HG03095 (cell line): ENCODE results near the gene CNIH3.

Source experiments
- ATAC-seq: cut with Tn5 transposase; IDR thresholded peaks from one replicate; pipeline ENCODE4 v1.9.1; 2021; ENCODE audit warnings: moderate library complexity; ENCODE audit not compliant: unreplicated experiment

The CNIH3 gene

DNA sequence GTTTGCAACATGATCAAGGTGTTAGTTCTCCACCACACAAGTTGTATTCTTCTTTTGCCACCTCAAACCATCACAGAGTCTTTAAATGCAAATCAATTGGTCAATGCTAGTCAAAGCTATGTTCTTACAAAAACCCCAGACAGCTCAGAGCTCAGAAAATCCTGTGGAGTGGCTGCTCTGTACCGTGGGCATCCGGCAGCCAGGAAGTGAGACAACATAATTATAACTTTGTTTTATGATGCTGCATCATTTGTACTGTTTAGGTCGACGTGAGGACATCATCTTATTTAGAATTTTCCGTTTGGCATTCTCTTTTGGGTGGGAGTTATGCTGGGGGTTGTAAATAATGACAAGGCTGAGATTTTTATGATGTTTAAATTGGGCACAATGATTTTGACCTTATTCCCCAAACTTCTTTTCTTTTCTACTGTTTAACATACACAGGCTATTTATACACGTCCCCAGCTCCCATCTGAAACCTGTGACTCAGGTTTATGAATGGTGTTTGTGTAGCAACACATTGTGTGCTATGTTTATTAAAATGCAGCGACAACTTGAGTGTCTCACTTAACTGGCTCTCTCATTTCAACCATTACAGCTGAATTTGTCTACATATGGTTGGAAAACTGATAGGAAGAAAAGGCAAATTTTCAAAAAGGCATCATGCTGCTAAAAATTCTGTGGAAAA lies 124.0 kb downstream of the CNIH3 start:
- ATAC-seq = peak; percentile 71

DNA sequence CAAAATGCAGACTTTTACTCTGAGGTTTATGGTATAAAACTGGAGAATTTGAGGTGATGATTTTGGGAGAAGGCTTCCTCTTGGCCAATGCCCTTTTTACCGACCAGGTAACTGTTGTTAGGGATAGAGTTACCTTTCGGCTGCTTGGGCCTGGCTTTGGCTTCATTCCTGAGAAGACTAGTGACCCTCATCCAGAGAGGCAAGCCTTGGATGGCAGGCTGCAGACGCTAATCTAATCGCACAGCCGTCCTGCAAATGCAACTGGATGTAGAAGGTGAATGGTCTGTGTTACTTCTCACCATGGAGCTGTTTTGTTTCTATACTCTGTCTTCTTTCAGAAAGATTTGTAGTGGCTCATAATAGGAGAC lies 124.6 kb downstream of the CNIH3 start:
- ATAC-seq = no peak

GRCh38 chr1:224742349-224742748 lies 126.2 kb downstream of the CNIH3 start:
- ATAC-seq = no peak

DNA sequence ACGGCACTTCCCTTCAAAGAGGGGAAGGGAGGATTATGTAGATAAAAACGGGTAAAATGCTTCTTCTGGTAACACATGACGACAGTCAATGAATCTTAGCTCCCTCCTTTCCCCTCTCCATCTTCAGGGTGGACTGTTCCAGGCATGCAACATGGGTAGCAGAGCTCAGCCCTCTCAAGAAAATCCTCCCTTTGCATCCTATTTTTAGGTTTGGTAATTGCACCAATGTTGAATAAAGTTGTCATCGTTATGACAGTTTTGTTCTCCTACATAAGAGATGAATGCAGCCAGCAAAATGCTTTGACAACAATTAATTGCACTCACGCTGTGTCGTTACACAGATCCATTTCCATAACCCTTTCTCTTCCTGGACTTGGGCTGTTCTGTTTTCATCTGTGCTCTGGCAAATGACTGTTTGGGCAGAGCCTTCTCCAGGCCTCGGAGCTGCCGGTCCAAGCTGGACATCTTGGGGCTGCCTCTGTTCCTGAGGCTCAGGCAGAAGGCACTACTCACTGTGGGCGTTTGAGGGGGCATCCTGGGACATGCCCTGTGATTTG lies 127.6 kb downstream of the CNIH3 start:
- ATAC-seq = no peak

GRCh38 chr1:224744521-224744920 lies 128.4 kb downstream of the CNIH3 start:
- ATAC-seq = no peak

- ATAC-seq = no peak
These were observed 129.3 kb downstream of the CNIH3 start for GRCh38 chr1:224745394-224745793.

DNA sequence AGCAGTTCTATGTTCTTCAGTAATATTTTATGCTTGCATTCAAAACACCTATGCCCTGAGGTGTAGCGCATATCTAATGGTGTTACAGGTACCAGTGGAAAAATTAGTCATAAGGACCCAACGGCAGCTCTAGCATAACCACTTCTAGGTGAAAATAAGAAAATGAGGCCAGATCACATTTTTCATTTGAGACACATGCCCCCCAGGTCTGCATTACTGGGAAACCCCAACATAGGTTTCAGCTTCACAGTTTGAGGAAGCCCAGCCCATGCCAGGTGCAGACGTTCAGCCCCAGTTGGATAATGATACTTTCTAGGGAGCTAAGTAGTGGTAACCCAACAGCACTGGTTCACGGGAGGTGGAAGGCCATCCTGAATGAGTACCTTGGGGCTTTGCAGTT lies 129.8 kb downstream of the CNIH3 start:
- ATAC-seq = peak; percentile 48

DNA sequence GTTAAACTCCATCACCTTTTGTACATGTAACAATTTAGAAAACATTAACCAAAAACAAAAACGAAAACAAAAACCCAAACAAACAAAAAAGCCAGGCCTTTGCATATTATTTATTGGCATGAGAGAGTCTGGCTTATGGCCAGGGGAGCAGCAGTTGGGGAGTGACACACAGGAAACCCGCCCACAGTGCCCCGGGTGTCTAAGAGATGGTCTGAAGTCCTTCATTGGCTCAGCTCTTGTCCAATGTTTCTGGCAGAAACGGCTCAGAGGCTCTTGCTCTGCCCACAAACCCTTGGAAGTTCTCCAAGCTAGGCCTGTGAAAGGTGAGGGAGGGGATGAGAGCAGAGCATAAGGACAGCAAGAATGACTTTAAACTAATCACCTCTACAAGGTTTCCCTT lies 131.5 kb downstream of the CNIH3 start:
- ATAC-seq = no peak

DNA sequence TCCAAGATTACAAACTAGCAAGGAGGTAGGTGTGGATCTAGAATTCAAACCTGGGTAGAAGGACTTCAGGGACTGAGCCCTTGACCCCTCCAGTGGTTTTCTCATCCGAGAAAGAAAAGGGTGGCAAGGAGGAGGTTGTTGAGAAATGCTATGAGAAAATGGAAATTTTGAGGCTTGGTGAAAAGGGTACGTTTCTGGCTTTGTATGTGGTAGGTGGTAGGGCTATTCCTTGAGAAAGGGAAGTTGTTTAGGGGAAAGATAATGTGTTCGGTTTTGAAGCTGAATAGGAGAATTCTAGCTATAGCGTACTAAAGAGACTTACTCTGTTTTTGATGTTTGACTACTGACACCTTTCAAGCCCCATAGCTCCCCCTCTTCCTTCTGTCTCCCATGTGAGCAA lies 133.8 kb downstream of the CNIH3 start:
- ATAC-seq = no peak

DNA sequence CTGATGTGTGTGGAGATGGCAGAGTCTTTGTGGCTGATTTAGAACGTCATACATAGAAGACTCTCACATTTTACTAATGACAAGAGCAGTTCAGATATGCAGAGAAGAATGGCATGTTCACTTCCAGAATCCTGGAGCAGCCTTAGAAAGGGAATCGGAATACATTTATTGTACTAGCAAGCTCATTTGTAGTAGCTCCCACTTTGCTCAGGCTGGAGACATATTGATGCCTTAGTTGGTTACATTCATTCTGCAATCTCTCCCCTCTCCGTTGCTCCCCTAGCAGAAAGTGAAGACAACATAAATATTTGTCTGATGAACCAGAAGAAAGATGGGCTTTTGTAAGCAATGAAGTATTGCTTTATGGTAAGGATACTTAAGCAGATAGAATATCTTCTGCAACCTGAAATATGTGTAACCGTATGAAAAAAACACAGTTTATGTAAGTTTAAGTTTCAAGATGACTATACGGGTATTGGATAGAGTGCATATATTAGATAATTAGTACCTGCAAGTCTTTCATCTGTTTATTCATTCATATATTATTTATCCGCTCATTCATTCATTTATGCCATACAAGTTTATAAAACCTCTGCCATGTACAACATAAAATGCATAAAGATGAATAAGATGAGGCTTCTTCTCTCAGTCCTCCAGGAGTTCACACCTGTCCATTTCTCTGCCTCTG lies 135.7 kb downstream of the CNIH3 start:
- ATAC-seq = no peak

DNA sequence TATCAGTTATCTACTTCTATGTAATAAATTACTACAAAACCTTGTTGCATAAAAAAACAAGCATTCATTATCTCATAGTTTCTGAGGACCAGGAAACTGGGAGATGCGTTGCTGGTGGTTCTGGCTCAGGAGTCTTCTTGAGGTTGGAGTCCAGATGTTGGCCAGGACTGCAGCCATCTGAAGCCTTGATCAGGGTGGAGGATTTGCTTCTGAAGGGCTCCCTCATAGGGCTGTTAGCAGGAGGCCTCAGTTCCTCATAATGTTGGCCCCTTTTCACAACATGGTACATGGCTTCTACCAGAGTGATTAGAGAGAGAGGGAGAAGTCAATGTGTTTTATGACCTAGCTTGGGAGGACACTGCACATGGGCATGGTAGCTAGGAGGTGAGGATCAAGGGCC lies 137.4 kb downstream of the CNIH3 start:
- ATAC-seq = no peak

DNA sequence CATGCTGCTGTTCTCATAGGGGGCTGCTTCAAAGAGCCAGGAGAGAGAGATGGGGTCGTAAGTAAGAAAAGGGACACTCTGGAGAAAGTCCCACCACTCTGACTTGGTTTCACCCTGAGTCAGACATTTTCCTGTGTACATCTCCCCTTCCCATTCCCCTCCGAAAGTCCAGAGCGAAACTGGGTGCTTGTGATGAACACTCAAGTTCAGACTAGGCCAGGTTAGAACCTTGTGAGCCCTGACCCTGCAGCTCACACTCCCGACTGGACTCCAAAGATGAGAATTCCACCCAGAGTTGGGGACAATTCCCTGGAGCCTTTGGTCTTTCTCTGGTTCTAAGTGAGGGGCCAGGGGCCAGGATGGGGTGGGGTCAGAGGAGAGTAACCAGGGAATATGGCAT lies 139.5 kb downstream of the CNIH3 start:
- no peak for ATAC-seq

DNA sequence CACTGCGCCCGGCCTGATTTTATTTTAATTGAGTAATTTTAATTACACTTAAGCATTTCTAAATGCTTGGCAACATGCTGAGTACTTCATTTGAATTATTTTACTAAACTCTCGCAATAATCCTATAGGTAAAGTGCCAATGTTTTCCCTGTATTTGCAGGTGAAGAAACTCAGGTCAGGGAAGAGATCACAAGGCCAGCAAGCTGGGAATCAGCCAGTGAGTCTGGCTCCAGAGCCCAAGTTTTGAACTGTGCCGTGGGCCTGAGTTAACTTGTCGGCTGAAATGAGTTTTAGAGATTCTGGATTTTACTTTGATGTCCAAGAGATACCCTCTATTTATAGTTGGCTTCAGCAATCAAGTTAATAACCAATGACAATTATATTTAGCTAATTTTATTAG lies 141.4 kb downstream of the CNIH3 start:
- ATAC-seq = no peak

DNA sequence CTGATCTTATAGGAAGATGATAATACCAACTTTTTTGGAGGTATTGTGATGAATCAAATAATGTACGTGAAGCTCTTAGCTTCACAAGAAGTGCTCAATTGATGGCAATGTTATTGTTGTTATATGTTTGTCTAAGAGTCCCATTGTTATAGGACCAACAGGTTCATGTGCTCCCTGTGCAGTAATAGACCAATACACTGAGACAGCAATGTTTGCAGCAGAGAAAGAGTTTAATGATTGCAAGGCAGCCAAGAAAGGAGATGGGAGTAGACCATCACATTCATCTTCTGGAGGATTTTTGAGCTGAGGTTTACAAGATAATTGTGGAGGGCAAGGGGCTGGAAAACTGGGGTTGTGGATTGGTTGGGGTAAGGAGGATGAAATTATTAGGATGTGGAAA lies 143.0 kb downstream of the CNIH3 start:
- no peak for ATAC-seq

DNA sequence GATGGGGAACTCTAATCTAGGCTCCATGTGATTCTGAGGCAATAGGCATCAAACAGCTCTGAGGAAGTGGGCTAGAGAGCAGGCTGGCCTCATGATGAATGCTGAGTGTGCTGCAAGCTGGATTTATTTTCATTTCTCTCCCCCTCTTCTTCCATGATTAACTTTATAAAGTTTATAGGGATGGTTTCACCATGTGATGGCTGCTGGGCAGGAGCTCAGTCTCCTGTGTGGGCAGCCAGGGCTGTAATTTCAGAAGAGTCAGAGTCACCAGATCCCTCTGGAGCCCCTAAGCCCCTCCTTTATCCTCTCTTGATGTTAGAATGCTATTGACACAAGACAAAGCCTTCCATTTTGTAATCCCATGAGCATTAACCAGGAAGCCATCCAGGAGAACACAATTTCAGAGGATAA lies 143.6 kb downstream of the CNIH3 start:
- no peak for ATAC-seq

DNA sequence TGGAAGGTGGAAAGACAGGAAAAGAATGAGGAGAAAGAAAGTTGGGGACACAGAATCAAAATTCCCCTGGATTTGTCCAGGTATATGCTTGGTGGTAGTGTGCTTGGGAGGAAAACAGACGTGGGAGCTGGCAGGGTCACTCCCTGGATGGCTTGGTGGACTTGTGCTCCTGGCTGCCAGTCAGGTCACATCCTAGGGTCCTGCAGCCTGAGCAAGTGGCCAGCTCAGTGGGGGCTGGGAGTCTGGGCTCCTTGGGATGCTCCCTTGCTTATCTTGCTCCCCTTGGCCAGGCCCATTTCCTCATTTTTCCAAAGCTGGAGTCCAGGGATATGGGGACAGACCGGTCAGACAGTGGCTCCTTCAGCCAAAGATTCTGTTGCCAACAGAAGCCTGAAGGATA lies 144.0 kb downstream of the CNIH3 start:
- no peak for ATAC-seq

DNA sequence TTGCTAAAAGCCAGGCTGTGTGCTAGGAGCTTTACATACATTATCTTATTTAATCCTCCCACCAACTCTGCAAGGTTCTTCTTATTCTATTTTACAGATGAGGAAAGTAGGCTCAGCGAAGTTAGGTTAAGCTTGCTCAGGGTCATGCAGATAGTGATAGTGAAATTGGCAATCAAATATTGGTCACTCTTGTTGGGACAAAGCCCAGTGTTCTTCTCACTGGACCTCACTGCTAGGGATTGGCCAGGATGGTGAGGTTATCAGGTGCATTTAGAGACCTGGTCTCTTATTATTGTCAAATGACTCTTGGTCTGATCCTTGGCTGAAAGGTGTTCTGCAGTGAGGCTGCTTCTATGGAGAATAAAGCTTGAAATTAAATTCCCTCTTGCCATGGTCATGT lies 145.1 kb downstream of the CNIH3 start:
- no peak for ATAC-seq

DNA sequence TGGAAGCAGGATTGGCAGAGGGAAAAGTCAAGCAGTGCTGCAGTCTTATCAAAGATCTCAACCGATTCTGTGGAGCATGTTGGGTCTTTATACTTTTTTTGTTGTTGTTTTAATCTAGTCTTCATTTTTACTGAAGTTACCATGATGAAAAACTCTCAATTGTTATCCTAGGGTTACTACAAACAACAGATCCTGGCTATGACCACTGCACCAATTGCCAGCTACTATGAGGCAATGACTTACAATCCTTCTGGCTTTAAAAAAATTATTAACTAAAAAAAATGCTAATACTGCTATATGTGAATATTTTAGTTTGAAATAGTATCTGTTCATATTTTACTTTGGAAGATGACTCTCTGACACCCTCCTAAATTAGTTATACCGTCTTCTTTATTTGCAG lies 145.9 kb downstream of the CNIH3 start:
- ATAC-seq = no peak

DNA sequence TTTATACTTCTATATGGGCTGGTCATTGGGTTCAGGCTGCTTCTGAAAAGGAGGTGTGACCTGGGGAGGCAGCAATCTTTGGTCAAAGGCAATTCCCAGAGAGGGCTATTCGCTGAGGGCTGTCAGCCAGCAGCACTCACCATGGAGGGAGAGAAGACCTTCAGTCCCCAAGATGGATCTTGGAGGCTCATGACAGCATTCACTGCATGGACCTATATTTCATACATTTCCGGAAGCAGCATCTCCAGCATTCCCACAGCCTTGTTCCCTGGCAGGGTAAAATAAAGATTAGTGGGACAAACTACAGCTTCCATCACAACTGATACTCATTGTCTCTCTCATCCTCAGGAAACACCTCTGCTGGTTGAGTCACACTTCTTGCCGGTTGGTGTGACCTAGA lies 146.6 kb downstream of the CNIH3 start:
- no peak for ATAC-seq

DNA sequence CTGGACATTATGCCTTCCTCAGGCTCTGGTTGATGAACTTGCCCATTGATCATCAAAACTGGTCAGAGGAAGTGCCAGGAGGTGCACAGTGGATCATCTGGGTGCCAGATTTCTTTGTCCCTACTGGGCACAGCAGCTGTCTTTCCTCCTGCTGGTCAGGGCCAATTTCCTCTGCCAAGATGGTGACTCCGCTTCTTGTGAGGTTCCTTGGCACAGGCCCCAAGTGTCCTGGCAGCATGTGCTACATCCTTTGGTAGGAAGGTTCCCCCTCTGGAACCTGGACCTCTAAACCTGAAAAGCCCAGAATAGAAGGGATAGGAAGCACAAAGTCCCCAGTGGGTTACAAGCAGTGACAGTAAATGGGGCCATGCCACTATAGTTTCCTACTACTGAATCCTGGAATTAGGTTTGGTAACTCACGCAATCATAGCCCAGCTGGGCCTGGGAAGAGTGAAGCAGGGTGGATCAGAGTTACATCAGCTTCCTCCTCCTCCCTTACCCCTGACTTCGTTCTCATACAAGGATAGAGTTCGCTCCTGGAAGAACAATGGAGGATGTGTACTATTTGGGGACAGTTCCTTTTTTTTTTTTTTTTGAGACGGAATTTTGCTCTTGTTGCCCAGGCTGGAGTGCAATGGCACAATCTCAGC lies 147.1 kb downstream of the CNIH3 start:
- ATAC-seq = no peak

- ATAC-seq = no peak
These were observed 150.1 kb downstream of the CNIH3 start for GRCh38 chr1:224766266-224766665.

- no peak for ATAC-seq
These were observed 150.9 kb downstream of the CNIH3 start for GRCh38 chr1:224767031-224767430.
